Measurements from ENCODE around the gene LONRF2. TPM values are rescaled to one million over a fixed set of nuclear protein-coding genes. Genes with fewer than 3 reads are reported as not detected.

Gene LONRF2
- total RNA-seq, 6 experiments from 2014 or later, result not detected

DNA sequence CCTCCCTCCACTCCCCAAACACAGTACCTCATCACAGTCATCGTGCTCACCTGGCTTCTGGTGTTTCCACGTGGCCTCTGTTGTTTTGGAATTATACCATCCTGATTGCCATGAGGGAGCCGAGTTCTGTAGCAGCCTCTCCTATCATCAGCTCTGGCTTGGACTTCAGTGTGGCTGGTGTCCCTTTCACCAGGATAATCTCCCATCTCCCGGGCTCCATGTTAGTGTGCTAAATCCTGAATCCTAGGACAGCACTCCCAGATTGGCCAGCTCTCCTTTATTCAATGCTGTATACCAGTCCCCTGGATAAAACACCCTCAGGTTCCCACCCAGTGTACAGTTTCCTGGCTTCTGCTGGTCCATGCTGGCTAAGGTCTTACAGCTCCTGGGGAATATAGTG, 53.3 kb downstream of the LONRF2 start:
- Mint-ChIP-seq H3K27me3 (ENCODE audit: insufficient read depth) (peaks cover 23% of the 10 kb centered on the region), H3K9me3 (no peaks in the 10 kb centered on the region), H3K4me1 (ENCODE audit: low read depth) (no peaks in the 10 kb centered on the region), H3K36me3 (ENCODE audit: low read depth) (no peaks in the 10 kb centered on the region), H3K4me3 (no peak overlapping the region), H3K27ac (no peak overlapping the region)
- TF ChIP-seq, protein P1, sequence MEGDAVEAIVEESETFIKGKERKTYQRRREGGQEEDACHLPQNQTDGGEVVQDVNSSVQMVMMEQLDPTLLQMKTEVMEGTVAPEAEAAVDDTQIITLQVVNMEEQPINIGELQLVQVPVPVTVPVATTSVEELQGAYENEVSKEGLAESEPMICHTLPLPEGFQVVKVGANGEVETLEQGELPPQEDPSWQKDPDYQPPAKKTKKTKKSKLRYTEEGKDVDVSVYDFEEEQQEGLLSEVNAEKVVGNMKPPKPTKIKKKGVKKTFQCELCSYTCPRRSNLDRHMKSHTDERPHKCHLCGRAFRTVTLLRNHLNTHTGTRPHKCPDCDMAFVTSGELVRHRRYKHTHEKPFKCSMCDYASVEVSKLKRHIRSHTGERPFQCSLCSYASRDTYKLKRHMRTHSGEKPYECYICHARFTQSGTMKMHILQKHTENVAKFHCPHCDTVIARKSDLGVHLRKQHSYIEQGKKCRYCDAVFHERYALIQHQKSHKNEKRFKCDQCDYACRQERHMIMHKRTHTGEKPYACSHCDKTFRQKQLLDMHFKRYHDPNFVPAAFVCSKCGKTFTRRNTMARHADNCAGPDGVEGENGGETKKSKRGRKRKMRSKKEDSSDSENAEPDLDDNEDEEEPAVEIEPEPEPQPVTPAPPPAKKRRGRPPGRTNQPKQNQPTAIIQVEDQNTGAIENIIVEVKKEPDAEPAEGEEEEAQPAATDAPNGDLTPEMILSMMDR (IDR thresholded peaks at IDR 0.05), result no peak
- DNase-seq, result no peak

DNA sequence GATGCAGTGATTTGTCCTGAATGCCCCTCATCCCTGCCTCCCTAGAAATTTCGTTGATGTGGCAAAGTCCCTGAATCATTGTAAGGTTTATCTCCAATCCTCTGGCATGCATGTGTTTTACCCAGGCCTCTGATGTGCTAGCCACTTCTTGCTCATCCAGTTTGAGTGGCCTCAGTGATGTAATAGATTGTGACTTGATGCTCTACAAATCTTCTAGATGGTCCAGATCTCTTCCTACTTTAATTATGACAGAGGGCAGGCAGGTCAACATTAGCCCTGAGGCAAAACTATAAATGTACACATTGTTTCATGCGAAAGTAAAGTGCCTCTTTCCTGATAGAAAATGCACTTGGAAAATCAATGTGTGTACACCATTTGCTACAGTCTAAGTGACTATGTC, 54.5 kb downstream of the LONRF2 start:
- Mint-ChIP-seq H3K4me1 (ENCODE audit: low read depth) (no peaks in the 10 kb centered on the region), H3K36me3 (ENCODE audit: low read depth) (no peaks in the 10 kb centered on the region), H3K27me3 (ENCODE audit: insufficient read depth) (peaks cover 19% of the 10 kb centered on the region), H3K9me3 (no peaks in the 10 kb centered on the region), H3K4me3 (no peak overlapping the region), H3K27ac (no peak overlapping the region)
- peak; percentile 16 for DNase-seq
- TF ChIP-seq, protein P1 (IDR thresholded peaks at IDR 0.05), result no peak

DNA sequence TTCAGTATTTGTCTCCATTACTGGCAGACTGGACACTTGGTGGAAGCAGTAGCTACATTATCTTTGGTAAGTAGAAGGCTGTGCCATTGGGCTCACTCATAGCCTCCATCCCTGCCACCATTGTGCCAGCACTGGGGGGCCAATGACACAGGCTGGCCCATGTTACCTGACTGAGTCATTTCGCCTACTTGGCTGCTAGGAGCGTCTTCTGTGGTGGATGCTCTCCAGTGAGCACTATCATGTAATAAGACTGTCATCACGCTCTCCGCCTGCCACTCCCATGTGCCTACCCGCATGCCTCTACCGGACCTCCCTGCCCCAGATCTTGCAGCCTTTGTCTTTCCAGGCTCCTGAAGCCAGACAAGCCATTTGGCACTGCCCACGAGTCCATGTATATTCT, 56.2 kb downstream of the LONRF2 start:
- TF ChIP-seq, protein P1 (IDR thresholded peaks at IDR 0.05), result no peak
- peaks cover 19% of the 10 kb centered on the region for H3K27me3 Mint-ChIP-seq (ENCODE audit: insufficient read depth)
- no peak for DNase-seq
- H3K27ac Mint-ChIP-seq, result no peak overlapping the region
- H3K4me3 Mint-ChIP-seq, result no peak overlapping the region
- no peaks in the 10 kb centered on the region for H3K36me3 Mint-ChIP-seq (ENCODE audit: low read depth)
- H3K9me3 Mint-ChIP-seq, result no peaks in the 10 kb centered on the region
- no peaks in the 10 kb centered on the region for H3K4me1 Mint-ChIP-seq (ENCODE audit: low read depth)

DNA sequence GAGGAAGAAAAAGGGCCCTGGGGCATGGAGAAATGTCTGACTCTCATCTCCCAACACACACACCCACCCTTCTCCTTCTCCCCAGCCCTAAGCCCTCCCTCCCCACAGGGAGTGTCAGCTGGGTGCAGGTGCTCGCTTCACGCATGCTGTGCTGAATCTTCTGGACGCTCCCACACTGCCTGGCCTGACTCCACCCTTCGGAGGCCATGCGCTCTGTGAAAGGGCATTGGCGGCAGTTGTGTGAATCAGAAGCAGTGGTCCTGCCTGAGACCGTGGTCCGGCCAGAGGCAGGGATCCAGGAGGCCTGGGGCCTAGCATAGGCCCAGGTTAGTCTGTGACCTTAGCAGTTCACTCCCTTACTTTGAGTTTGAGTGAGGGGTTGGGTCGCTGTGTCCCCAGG, 57.1 kb downstream of the LONRF2 start:
- Mint-ChIP-seq H3K4me3 (no peak overlapping the region), H3K27me3 (ENCODE audit: insufficient read depth) (peaks cover 18% of the 10 kb centered on the region), H3K27ac (no peak overlapping the region), H3K4me1 (ENCODE audit: low read depth) (no peaks in the 10 kb centered on the region), H3K9me3 (no peaks in the 10 kb centered on the region), H3K36me3 (ENCODE audit: low read depth) (no peaks in the 10 kb centered on the region)
- no peak for DNase-seq
- TF ChIP-seq, protein P1 (IDR thresholded peaks at IDR 0.05), result no peak

DNA sequence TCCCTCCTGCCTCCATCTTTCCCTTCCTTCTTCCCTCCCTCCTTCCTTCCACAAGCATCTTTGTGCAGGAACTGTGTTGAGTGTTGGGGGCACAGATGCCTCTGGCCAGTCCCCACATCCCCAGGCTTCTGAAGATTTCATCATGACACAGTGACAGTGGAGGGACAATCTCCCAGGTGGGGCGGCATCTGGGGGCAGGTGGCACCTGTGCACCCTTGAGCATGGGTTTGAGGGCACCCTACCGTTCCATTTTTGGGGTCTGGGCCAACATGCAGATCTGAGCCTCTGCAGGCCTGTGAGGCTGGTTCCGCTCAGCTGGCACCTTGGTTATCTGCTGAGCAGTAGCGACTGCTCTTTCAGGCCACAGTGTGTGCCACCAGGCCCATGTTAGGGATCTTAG, 57.6 kb downstream of the LONRF2 start:
- no peaks in the 10 kb centered on the region for H3K36me3 Mint-ChIP-seq (ENCODE audit: low read depth)
- no peak overlapping the region for H3K27ac Mint-ChIP-seq
- no peaks in the 10 kb centered on the region for H3K9me3 Mint-ChIP-seq
- TF ChIP-seq, protein P1 (IDR thresholded peaks at IDR 0.05), result no peak
- H3K27me3 Mint-ChIP-seq (ENCODE audit: insufficient read depth), result peaks cover 18% of the 10 kb centered on the region
- H3K4me1 Mint-ChIP-seq (ENCODE audit: low read depth), result no peaks in the 10 kb centered on the region
- DNase-seq, result no peak
- no peak overlapping the region for H3K4me3 Mint-ChIP-seq

DNA sequence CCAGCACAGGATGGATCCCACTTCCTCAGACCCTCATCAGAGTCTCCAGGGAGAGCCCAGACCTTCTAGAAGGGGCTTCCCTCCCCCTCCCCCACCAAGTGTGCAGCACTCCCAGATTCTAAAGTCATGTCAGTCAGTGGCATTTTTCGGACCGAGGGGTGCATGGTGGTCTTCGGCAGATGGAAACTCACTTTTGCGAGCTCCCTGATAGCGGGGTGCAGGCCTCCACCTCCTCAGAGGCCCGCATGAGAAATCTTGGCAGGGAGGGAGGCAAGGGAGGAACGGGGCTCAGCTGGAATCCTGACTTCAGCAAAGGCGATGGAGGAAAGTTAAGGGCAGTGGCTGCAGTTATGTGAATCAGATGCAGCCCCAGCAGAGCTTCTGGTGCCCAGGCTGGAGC, 58.2 kb downstream of the LONRF2 start:
- H3K27ac Mint-ChIP-seq, result no peak overlapping the region
- no peaks in the 10 kb centered on the region for H3K36me3 Mint-ChIP-seq (ENCODE audit: low read depth)
- peaks cover 16% of the 10 kb centered on the region for H3K27me3 Mint-ChIP-seq (ENCODE audit: insufficient read depth)
- no peaks in the 10 kb centered on the region for H3K9me3 Mint-ChIP-seq
- DNase-seq, result no peak
- TF ChIP-seq, protein P1 (IDR thresholded peaks at IDR 0.05), result no peak
- H3K4me1 Mint-ChIP-seq (ENCODE audit: low read depth), result no peaks in the 10 kb centered on the region
- H3K4me3 Mint-ChIP-seq, result no peak overlapping the region
